ENCODE results near the gene MAPK7.

MAPK7 gene

GRCh38 chr17:19378416-19379360 lies at the start of gene MAPK7:
MAPK7 (plus strand) TSS chr17:19378498; CDS start chr17:19378901, 403 bp downstream.
- FAIRE-seq: no peak

GRCh38 chr17:19329136-19329535 lies 49.2 kb upstream of the MAPK7 start:
- FAIRE-seq: no peak

- FAIRE-seq: no peak
Measured at GRCh38 chr17:19329839-19330238, 48.5 kb upstream of the MAPK7 start.

DNA sequence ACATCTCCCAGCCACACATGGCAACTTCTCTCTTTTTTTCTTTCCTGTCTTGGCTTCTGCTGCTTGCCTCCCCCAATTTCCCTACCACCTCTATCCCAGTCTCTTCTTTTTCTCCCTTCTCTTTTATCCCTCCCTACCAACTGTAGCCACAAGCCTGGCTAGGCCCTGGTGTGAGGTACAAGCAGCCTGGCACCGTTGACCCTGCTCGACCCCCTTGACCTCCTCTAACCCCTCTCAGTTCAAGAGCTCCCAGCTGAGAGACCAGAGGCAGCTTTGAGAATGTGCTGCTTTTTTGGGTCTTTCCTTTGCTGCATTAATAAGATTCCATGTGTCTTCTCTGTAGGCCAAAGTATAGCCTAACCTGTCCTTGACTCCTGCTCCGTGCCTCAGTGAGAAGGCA lies 48.0 kb upstream of the MAPK7 start:
- no peak for FAIRE-seq

- no peak for FAIRE-seq
Measured at GRCh38 chr17:19331134-19331533, 47.2 kb upstream of the MAPK7 start.

DNA sequence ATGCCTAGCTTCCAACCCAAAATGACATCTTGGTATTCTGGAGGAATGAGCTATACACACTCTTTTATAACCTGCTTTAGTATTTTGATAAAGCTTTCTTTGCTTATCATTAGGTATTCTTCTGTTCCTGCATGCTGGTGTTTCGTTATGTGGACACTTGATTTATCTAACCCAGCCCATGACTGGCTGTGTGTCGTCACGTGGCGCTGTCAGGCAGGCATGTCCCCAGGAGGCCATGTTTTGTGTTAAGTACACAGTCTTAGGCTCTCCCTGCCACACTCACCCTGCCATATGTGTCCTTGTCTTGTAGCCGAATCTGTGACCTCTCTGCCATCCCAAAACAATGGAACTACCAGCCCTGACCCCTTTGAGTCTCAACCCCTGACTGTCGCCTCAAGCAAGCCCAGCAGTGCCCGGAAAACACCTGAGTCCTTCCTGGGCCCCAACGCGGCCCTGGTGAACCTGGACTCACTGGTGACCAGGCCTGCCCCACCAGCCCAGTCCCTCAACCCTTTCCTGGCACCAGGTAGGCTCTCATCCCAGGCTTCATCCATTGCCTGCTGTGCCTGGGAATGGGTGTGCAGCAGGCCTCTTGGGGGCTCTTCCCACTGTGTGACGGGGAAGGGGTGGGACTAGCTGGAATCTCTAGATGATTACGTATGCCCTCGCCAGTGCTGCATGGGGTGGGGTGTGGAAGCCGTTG lies 46.6 kb upstream of the MAPK7 start:
- no peak for FAIRE-seq

- FAIRE-seq: no peak
Measured at GRCh38 chr17:19332371-19333131, 45.7 kb upstream of the MAPK7 start.

DNA sequence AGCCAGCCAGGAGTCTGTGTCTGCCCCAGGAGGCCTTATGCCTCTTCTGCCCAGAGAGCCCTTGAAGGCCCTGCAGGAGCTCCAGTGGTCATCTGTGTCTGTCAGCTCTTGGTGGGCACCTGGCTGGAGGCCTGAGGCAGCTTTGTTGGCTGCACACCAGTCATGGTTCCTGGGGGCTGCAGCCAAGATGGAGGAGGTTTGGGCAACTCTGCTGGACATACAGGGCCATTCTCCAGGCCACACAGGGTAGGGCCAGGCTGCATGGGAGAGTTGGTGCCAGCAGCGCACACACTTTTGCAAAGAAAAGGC lies 45.2 kb upstream of the MAPK7 start:
- FAIRE-seq: no peak

DNA sequence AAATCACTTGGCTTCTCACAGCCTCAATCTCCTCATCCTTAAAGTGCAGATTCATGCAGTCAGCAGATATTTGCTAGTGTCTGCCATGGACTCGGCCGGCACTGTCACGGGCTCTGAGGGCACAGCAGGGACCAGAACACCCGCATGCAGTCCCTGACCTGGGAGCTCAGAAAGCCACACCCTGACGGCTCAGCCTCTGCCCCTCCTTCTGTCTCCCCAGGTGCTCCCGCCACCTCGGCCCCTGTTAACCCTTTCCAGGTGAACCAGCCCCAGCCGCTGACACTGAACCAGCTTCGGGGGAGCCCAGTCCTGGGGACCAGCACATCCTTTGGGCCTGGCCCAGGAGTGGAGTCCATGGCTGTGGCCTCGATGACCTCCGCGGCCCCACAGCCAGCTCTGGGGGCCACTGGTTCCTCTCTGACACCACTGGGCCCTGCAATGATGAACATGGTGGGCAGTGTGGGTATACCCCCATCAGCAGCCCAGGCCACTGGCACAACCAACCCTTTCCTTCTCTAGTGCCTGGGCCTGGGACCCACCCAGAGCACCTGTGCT lies 44.5 kb upstream of the MAPK7 start:
- FAIRE-seq: no peak

DNA sequence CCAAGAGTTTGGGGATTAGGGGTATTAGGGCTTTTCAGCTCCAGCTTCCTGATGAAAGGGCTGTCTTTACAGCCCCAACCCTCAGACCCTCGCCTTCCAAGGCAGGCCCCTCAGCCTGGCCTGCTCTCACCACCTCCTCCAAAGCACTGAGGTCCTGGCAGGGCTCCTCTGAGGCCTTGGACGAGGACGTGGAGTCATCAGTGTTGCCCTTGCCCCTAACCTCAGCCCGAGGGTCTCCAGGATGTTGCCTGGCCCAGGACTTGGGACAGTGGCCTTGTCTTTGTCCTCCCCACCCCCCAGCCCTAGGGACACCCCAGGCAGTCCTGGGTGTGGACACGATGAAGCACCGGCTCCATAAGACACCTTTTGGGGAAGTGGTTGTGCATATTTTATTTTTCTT lies 44.0 kb upstream of the MAPK7 start:
- FAIRE-seq: no peak

DNA sequence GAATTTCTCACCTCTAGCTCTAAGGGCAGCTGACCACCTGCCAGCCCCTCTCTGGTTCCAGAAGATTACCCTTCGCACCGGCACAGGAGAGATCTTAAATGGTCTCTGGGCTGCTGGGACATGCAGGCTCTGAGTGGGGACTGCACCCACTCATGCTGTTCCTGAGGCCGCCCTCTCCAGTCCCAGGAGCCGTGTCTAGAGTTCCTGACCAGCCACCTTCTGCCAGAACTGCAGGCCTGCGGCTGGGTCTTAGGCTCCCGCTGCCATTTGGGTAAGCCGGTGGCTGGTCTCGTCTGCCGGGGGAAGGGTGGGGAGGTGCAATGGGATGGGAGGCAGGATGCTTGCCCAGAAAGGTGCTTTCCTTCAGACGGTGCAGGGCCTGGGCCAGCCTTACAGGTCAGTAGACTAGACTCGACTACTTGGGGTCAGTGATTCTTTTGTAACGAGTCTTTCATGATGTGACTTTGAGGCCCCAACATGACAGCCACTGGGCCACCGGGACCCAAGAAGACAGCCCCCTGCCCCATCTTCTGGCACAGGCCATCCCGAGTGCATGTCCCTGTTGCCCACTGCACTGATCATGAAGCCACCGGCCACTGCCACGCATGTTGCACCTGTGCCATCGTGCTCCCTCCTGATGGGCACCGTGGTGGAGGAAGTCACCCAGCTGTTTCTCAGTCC lies 42.2 kb upstream of the MAPK7 start:
- FAIRE-seq: no peak

GRCh38 chr17:19336938-19337711 lies 41.2 kb upstream of the MAPK7 start:
- FAIRE-seq: no peak

- FAIRE-seq: no peak
Measured at GRCh38 chr17:19337712-19338023, 40.6 kb upstream of the MAPK7 start.

DNA sequence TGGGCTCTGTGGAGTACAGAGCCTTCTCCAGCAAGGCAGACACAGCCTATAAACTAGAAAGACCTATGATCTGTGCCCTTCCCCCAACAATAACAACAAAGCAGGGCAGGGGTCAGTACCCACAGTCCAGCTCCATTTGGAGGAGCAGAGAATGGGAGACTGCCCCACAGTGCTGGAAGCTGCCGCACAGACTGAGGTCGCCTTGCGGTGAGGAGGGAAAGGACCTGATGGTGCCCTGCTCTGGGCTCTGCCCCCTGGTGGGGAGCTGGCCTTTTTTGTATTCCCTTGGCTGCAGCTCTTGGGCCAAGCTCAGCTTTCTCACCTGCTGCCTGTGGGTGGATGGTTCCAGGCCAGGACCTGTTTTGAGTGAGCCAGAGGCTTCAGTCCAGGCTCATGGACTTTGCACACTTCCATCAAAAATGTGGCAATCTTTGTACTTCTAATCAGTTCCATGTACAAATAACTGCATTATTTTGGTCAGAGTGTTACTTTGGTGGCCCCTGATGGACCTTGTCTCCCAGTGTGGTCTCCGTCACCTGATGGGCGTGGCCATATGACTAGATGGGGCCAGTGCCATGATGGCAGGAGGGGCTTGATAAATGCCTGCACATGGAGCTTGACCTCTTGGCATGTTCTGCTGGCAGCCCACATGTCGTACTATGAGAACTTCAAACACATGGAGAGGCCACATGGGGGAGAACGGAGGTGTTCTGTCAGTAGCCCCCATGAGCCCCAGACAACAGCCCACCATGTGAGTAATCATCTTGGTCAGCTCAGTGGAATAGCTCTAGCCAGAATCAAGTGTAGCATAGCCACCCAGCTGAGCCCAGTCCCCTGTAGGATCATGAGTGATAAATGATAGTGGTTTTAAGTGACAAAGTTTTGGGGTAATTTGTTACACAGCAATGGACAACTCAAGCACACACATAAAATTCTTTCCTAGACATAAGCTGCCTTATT lies 40.0 kb upstream of the MAPK7 start:
- no peak for FAIRE-seq

- no peak for FAIRE-seq
Measured at GRCh38 chr17:19339341-19339815, 38.9 kb upstream of the MAPK7 start.

GRCh38 chr17:19341211-19341631 lies 37.1 kb upstream of the MAPK7 start:
- FAIRE-seq: no peak

DNA sequence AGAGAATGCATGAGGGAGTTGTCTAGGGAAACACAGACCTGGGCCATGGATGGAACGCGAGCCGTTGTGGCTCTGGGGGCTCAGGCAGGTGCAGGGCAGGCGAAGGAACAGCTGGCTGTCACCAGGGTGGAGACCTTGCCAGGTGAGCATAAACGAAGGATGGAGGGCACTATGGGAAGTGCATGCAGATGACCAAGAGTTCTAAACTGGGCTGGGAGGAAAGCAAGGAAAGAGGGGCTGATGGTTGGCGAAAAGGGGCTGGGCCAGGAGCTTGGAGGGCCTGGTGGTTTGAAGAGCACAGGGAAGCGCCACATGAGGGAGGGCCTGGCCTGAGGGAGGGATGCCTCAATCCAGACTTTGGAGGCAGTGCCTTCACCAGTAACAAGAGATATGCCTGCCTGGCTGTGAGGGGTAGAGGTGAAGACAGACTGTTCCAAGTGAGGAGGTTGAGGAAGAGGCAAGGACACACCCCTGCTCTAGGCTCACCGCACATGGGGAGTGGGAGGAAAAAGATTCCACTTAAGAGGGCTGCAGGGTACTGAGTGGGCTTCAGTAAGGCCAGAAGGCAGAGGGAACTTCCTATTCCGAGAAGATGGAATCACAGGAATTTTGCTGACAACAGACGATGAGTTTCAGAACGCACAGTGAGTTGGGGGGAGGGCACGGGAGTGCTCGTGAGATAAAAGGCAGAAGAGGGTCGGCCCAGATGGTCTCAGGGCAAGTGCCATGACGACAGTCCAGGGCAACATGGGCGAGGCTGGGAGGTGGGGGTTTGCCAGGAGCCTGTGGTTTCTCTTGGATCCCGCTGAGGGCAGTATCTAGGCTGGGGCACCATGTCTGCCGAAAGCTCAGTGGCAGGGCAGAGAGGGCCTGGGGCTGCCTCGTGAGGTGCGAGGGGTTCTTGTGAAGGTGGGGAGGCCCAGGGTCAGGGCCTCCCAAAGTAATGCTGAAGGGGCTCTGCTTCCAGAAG lies 36.4 kb upstream of the MAPK7 start:
- FAIRE-seq: no peak

GRCh38 chr17:19342611-19343255 lies 35.6 kb upstream of the MAPK7 start:
- FAIRE-seq: no peak

DNA sequence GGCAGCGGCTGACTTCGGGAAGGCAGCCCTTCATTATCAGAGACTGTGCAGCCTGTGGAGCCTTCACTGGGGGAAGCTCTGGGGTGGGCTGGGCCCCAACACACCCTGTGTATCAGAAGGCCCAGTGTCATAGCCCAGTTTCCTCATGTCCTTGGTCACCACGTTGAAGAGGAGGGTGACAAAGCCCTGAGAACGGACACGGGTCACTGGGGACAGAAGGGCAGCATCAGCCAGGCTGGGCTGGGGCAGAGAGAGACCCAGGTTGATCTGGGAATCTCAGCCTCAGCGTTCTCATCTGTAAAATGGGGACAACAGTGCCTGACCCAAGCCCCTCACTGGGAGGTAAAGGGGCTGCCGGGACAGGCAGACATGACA lies 35.1 kb upstream of the MAPK7 start:
- no peak for FAIRE-seq

Data from endometrium (tissue), 2 donors.